ENCODE results near the gene ENOX2.

GRCh38 chrX:130896802-130897501, 6.1 kb downstream of the ENOX2 start:
- TF ChIP-seq CTCF (IDR thresholded peaks at IDR 0.05) (no peak), EZH2 (IDR thresholded peaks at IDR 0.05; ENCODE audit: borderline replicate concordance, insufficient read depth, low read depth, low read length, poor library complexity, severe bottlenecking) (no peak)
